GM21360 (cell line): ENCODE measurements around the gene TMEM143.
"Not testable (repeated sequence)": the region's sequence is repeated elsewhere in the genome, so short reads cannot be mapped to it uniquely, and the experiment has no call there.

Source experiments
- ATAC-seq: cut with Tn5 transposase; IDR thresholded peaks from one replicate; pipeline ENCODE4 v1.9.1; 2021; ENCODE audit warnings: mild to moderate bottlenecking, moderate library complexity; ENCODE audit not compliant: unreplicated experiment

The TMEM143 gene

DNA sequence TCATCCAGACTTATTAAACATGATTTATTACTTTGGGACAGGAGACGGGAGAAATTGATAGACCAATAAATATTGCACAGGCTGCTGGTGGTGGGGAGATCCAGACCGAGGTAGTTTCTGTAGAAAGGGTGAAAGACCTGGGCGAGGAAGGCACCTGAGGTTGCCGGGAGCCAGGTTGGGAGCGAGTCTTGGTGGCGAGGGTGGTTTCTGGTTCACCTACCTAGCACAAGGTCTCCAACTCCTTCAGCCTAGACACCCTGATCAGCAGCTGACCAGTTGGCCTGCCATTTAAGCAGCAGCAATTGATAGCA lies 31.4 kb downstream of the TMEM143 start:
- no peak for ATAC-seq

GRCh38 chr19:48330012-48330681 lies 33.6 kb downstream of the TMEM143 start:
- peak; percentile 33 for ATAC-seq

- ATAC-seq, result no peak
These were observed 34.4 kb downstream of the TMEM143 start for GRCh38 chr19:48329167-48329891.

DNA sequence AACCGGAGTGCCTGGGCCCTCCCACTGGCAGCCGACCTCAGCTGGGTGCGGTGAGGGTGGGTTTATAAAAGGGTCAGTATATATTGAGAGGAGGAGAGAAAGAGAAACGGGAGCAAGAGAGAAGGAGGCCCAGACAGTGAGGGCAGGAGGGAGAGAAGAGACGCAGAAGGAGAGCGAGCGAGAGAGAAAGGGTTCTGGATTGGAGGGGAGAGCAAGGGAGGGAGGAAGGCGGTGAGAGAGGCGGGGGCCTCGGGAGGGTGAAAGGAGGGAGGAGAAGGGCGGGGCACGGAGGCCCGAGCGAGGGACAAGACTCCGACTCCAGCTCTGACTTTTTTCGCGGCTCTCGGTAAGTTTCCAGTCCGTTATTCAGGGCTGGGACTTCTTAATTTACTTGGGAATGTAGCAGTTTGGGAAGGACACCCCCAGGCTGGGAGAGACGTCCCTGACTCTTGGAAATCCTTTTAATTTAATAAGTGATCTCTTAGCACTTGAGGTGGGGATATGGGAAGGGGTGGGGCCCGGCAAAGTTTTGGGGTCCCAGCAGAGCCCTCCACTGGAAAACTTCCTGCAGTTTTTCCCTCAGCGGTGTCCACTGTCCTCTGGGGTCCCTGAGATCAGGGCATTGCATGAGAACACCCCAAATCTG lies 38.4 kb downstream of the TMEM143 start, which contains the start of gene EMP3:
Gene EMP3 (plus strand): TSS at position 288 of the 646 bp plus-strand sequence. CDS start 1,293 bp downstream, outside the sequence.
- ATAC-seq, result no peak

DNA sequence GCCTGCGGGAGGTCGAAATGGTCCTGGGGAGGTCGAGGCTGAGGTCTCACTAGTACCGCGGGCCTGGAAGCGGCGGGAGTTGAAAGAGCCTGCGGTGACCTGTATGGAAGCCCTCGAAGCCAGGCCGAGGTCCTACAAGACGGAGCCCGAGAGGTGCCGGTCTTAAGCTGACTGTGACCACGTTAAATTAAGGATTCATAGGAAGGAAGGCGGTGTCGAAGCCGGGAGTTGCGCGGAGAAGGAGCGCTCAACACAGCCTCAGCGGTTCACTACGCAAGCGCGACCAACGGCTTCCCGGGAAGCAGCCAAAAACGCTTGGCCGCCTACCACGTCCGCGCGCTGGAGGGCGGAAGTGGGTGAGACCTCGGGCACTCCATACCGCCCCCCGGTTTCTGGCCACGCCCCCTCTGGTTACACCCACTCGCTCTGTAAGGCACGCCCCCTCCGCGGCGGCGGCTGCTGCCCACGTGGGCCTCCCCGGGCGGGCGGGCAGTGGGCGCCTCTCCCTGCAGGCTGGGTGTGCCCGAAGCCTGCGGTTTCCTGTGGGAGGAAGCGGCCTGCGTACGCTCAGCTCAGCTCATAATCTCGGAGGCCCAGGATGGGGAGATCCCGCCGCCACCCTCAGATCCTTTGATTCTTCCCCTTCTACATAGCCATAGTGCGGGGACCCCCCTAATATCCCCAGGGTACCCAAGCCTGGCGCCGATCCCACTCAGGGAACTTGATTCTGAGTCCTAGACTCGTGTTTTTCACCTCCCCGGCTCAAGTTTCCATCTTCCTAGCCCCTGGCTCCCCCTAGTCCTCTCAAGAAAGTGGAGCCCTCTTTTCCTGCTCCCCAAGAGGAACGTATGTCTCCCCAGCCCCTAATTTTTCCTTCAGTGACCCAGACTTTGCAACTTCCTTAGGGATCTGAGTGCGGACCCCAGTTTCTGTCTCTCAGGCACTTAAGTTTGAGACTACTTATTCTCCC lies 41.8 kb downstream of the TMEM143 start:
- ATAC-seq, result peak; percentile 54

DNA sequence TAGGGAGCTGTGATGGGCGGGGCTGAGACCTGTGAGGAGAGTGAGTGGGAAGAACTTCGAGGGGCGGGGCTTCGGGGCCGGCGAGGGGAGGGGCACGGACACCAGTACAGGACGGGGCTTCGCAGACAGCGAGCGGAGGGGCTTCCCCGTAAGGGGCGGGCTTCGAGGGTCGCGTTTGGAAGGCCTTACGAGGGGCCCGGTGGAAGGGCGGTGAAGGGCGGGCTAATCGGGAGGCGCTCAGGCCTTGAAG lies 42.4 kb downstream of the TMEM143 start:
- ATAC-seq, result peak; percentile 43

DNA sequence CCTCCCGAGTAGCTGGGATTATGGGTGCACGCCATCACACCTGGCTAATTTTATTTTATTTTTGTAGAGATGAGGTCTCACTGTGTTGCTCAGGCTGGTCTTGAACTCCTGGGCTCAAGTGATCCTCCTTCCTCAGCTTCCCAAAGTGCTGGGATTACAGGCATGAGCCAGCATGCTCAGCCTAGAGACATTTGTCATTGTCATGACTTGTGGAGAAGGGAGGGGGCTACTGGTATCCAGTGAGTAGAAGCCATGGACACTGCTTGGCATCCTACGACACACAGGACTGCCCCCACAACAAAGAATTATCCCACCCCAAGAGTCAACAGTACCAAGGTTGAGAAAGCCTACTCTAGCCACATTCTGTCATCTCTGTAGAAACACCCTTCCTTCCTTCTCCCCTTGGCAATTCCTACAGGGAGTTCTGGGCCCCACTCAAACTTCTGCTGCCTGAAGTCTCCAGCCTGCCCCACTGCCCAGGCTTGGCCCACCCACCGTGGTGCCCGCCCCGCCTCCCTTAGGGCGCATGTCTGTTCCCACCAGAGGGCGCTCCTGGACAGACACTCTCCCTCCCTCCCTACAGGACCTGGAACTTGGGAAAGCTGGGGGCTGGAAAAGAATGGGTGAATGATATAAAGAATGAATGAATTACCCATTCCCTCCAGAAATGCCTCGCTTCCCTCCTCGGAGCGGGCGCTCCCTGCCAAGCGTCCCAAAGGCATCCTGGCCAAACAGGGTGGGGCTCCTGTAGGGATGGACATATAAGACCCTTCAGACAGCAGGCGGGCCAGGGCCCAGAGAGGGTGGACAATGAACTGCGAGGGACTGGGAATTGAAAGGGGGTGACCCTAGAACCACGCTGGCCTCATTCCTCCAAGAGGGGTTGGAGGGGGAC lies 43.8 kb downstream of the TMEM143 start:
- ATAC-seq, result no peak

GRCh38 chr19:48318286-48318987 lies 45.3 kb downstream of the TMEM143 start:
- ATAC-seq, result no peak

GRCh38 chr19:48317708-48317960 lies 46.1 kb downstream of the TMEM143 start:
- ATAC-seq, result not testable (repeated sequence)

- ATAC-seq, result no peak
These were observed 48.0 kb downstream of the TMEM143 start for GRCh38 chr19:48315712-48316111.

- no peak for ATAC-seq
These were observed 52.4 kb downstream of the TMEM143 start for GRCh38 chr19:48311384-48311783.

DNA sequence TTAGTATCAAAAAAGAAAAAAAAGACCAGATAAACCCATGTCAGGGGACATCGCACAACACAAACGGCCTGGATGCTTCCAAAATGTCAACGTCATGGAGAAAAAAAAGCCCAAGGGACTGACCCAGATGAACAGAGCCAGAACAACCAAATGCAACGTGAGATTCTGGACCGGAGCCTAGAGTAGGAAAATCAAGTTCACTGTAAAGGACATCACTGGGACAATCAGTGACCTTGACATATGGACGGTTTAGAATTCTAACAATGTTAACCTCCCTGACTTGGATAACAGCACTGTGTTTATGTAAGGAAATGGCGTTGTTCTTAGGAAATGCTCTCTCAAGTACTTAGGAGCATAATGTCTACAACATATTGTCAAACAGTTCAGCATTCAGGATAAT lies 53.5 kb downstream of the TMEM143 start:
- ATAC-seq, result no peak

- not testable (repeated sequence) for ATAC-seq
These were observed 54.0 kb downstream of the TMEM143 start for GRCh38 chr19:48309731-48310130.

- no peak for ATAC-seq
These were observed 54.8 kb downstream of the TMEM143 start for GRCh38 chr19:48308631-48309586.

GRCh38 chr19:48303866-48304265 lies 59.9 kb downstream of the TMEM143 start:
- no peak for ATAC-seq

DNA sequence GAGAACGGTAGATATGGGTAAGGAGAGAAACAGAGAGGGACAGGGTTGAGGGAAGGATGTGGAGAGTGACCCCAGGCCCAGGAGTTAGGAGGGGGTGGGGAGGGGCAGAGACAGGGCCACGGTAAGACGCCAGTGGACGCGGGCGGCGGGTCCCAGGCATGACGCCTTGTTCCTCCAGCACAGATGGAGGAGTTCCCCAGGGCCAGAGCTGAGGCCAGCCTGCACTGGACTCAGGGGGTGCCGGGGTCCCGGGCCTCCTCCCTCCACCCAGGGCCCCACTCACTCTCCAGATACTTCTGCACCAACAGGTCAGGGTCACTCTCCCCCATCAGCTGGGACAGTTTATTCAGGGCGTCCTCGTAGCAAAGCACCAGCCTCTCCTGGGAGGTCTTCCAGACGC lies 60.4 kb downstream of the TMEM143 start:
- ATAC-seq, result no peak

GRCh38 chr19:48302600-48302959 lies 61.2 kb downstream of the TMEM143 start:
- ATAC-seq, result no peak

- ATAC-seq, result no peak
These were observed 61.7 kb downstream of the TMEM143 start for GRCh38 chr19:48301886-48302599.
